GM12872 (cell line): Measurements from ENCODE around the gene CLIC5.

Experiments
- TF ChIP-seq, protein P1 (sequence below): IDR thresholded peaks from 3 replicates; pipeline ENCODE4 v1.5.1; 2011; ENCODE audit warnings: low read depth, mild to moderate bottlenecking, low read length, moderate library complexity; ENCODE audit not compliant: insufficient read depth

The CLIC5 gene

DNA sequence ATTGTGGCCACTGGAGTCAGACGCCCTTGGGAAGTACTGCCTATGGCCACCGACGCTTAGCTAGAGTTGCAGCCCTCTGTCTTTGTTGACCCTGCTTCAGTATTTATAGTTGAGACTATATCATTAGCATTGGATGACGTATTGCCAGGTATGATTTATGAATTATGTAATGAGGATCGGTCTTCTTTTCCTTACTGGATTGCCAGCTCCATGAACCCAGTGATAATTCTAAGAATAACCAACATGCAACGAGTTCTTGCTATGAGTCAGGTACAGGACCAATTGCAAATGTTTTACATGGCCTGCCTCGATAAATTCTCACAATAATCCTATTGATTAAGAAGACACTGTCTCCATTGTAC lies 63.5 kb downstream of the CLIC5 start:
- TF ChIP-seq, protein P1, sequence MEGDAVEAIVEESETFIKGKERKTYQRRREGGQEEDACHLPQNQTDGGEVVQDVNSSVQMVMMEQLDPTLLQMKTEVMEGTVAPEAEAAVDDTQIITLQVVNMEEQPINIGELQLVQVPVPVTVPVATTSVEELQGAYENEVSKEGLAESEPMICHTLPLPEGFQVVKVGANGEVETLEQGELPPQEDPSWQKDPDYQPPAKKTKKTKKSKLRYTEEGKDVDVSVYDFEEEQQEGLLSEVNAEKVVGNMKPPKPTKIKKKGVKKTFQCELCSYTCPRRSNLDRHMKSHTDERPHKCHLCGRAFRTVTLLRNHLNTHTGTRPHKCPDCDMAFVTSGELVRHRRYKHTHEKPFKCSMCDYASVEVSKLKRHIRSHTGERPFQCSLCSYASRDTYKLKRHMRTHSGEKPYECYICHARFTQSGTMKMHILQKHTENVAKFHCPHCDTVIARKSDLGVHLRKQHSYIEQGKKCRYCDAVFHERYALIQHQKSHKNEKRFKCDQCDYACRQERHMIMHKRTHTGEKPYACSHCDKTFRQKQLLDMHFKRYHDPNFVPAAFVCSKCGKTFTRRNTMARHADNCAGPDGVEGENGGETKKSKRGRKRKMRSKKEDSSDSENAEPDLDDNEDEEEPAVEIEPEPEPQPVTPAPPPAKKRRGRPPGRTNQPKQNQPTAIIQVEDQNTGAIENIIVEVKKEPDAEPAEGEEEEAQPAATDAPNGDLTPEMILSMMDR, result no peak

DNA sequence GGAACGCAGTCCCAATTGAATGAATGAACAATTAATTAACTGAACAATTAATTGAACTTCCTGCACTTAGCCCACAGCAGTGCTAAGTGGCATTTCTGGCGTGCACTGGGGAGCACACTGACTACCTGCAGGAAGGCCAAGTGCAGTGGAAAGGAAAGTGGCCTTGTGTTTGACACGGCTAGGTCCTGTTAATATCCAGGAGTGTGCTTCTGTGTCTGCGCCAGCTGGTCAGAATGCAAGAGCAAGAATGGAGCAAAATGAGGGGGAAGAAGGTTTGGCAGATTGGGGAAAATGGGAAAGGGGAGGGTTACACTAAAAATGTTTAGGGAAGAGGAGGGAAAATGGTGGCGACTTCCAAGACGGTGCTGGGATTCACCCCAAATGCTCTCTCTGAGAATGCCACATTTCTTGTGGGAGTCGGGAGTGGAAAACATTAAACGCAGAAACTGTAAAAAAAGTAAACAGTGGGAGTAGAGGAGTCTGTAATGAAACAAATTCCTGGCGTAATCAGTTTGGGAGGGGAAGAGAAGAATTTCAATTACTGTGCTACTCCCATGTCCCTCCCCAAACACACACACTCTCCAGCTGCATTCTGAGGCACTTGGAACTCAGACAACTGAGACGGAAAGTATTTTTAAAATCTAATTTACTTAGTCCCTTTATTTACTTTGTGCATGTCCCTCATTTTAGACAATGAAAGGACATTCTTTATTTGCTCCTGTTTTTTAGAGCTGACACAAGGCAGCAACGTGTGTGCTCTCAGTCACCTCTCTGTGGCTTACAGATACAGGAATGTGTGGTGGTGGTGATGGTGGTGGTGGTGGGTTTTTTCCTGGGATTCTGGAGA lies 64.1 kb downstream of the CLIC5 start:
- TF ChIP-seq, protein P1, result no peak

DNA sequence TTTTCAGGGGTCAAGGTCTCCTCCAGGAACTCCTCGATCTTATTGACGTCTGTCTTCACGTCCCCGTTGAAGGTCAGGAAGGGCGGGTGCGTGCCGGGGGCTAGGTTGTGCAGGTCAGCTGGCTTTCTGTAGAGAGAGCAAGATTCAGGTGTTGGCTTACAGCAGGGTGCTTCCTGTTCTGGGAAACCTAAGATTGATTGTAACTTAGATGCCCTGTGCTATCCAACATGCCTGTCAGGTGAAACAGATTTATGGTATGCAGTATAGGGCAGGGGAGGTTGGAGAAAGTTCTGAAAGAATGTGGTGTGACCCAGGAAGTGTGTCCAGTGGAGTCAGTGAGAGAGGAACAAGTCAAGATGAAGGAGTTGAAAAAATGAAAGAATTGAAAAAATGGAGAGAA lies 66.4 kb downstream of the CLIC5 start:
- TF ChIP-seq, protein P1, result no peak

DNA sequence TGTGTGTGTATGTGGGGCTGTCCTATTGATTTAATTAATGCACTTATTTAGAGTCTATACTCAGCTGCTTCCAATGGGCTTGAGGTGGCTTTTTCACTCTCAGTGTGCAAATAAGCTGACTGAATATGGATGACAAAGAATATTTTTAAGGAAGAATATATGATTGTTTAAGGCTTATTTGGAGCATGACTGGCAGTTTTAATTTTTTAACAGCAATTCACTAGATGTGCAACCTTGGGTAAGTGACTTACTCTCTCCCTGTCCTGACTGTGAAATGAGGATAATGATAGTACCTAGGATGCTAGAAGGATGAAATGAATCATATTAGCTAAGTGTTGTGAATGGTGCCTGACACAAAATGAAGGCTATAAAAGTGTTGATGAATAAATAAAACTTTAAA lies 67.9 kb downstream of the CLIC5 start:
- TF ChIP-seq, protein P1, result no peak

DNA sequence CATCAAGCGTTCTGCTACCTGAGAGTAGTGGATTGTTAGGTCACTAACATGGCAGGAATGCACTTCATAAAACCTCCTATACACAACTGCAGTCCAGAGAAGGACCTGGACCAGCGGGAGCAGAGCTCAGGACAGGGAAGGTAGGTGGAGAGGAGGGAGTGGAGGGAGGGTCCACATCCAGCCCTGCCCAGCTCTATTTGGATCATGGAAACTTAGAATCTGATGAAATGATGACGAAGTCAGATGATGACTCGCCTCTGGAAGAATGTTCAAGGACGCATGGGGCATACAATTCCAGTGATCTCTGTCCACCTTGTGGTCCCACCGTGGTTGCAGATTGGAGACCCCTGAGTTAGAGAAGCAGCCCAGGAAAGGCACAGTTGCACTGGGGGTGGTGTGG lies 68.8 kb downstream of the CLIC5 start:
- TF ChIP-seq, protein P1, result no peak

DNA sequence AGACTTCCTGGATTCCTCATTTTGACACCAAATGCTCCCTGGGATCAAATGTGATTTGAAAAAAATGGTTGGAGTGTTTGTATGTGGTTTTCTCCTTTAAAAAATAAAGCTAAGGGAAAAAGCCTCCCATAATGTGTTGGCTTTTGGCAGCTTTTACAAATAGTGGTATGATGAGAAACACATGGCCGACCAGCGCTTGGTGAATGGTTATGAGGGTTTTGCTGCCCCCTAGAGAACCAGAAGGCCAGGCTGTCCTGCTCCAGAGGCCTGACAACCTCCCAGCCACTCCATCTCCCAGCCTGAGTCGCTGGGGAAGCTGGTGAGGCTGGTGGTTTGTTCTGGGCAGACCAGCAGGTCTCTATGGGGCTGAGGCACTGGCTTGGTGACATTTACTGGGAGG lies 69.3 kb downstream of the CLIC5 start:
- TF ChIP-seq, protein P1, result peak; percentile 22; the same call in 1 of the 3 replicates

DNA sequence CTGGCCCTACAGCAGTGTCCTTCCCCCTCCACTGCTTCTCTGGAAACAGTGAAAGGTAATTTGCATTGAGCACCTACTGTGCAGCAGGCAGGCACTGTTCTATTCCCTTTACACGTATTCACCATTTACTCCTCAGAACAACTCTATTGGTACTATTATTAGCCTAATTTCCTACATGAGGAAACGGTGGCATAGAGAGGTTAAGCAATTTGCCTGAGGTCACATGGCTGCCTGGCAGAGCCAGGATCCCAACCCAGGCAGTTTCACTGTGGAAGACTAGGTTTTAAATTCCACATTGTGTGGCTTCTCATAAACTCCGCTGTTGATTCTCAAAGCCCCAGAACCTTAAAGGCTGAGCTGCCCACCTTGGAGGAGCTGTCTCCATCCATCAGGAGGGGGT lies 72.7 kb downstream of the CLIC5 start:
- TF ChIP-seq, protein P1, result no peak
